BE2C (cell line): Measurements from ENCODE around the gene KCNJ1.

Source experiments
- DNase-seq: peaks from one replicate; pipeline ENCODE4 v3.0.0-alpha.2; 2020
- H3K27me3 ChIP-seq: fragments of 250-450 bp; sonication (Bioruptor Pico); 2 replicates; pipeline ENCODE4 v1.5.1; 2020; ENCODE audit warnings: mild to moderate bottlenecking
- H3K36me3 ChIP-seq: fragments of 250-450 bp; sonication (Bioruptor Pico); 2 replicates; pipeline ENCODE4 v1.5.1; 2020; ENCODE audit warnings: mild to moderate bottlenecking
- H3K4me1 ChIP-seq: fragments of 250-450 bp; sonication (Bioruptor Pico); 2 replicates; pipeline ENCODE4 v1.5.1; 2020
- H3K4me3 ChIP-seq: 2 replicates; pipeline ENCODE4 v1.5.1; 2011; ENCODE audit warnings: low read depth, low read length
- H3K9me3 ChIP-seq: fragments of 250-450 bp; sonication (Bioruptor Pico); 2 replicates; pipeline ENCODE4 v1.5.1; 2020
- TF ChIP-seq, protein P1 (sequence below): IDR thresholded peaks from 2 replicates; pipeline ENCODE4 v1.5.1; 2012; ENCODE audit warnings: mild to moderate bottlenecking, low read depth, low read length

The KCNJ1 gene

DNA sequence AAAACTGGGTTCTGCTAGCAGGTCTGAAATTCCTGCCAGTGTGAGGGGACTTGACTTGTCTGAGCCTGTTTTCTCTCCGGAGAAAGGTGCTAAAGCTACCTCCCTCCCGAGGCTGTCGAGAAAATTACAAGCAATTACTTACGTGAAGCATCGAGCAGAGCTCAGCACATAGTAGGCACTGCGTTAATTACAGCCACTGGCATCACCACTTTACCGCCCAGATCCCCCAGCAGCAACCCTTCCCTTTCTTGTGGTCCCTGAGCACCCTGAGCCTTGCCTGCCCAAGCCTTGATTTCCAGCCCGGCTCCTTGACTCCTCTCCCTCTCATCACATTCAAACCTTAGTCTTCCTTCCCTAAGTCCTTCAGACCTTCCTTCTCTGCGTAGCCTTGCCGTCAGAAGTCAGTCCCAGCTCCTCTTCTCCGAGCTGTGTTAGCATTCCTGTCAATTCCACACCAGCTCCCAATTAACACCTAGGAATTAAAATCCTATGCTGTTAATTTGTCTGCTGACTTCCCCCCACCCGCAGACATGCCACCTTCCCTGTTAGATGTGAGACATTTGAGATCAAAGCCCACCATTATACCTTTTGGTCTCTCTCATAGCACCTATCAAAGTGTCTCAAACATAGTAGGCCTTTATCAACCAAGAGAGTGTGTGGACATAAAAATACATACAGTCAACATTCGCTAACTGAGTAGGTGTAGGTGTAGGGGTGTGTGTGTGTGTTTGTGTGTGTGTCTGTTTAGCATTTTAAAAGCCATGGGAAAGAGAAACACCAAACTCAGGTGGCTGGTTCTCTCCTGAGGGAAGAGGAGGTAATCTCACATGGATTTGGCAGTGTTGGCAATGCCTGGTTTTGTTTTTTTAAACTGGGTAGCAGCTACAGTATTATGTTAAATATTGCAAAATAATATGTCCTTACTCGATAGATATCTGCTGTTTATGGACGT lies 21.2 kb upstream of the KCNJ1 start:
- no peaks in the 10 kb centered on the region for H3K4me1 ChIP-seq

DNA sequence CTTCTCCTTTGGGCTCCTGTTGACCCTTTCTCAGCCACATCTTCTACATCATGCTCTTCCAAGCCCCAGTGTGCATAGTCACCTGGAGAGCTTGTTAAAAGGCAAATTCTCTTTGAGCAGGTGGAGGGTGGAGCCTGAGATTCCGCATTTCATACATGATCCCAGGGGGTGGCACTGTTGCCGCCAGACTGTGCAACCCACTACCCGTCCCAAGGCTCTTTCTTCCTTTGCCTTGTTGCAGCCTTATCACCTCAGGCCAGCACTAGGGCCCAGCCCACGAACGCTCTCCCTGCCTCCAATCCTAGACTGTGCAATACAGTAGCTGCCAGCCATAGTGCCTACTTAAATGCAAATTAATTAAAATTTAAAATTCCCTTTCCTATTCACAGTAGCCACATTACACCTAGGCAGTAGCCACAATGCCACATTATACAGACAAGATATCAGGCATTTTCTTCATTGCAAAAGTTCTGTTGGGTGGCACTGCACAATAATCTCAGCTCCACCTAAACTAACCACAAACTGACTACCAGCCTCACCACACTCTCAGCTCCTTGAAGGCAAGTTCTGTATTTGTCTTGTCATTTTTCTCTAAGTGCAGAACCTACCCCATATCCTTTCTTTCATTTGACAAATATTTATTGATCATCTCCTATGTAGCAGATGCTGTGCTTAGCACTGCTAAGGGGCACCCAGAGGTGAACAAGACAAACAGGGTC lies 19.5 kb upstream of the KCNJ1 start:
- Histone ChIP-seq H3K4me1 (no peaks in the 10 kb centered on the region), H3K4me3 (no peak overlapping the region), H3K9me3 (no peaks in the 10 kb centered on the region), H3K27me3 (peaks cover 63% of the 10 kb centered on the region), H3K36me3 (no peaks in the 10 kb centered on the region)
- no peak for DNase-seq
- TF ChIP-seq, protein P1, sequence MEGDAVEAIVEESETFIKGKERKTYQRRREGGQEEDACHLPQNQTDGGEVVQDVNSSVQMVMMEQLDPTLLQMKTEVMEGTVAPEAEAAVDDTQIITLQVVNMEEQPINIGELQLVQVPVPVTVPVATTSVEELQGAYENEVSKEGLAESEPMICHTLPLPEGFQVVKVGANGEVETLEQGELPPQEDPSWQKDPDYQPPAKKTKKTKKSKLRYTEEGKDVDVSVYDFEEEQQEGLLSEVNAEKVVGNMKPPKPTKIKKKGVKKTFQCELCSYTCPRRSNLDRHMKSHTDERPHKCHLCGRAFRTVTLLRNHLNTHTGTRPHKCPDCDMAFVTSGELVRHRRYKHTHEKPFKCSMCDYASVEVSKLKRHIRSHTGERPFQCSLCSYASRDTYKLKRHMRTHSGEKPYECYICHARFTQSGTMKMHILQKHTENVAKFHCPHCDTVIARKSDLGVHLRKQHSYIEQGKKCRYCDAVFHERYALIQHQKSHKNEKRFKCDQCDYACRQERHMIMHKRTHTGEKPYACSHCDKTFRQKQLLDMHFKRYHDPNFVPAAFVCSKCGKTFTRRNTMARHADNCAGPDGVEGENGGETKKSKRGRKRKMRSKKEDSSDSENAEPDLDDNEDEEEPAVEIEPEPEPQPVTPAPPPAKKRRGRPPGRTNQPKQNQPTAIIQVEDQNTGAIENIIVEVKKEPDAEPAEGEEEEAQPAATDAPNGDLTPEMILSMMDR: peak; percentile 46

More for the DNA sequence above, 21.2 kb upstream of the KCNJ1 start:
- Histone ChIP-seq H3K4me3 (no peak overlapping the region), H3K9me3 (no peaks in the 10 kb centered on the region), H3K36me3 (no peaks in the 10 kb centered on the region), H3K27me3 (peaks cover 51% of the 10 kb centered on the region)
- no peak for DNase-seq
- TF ChIP-seq, protein P1: no peak

DNA sequence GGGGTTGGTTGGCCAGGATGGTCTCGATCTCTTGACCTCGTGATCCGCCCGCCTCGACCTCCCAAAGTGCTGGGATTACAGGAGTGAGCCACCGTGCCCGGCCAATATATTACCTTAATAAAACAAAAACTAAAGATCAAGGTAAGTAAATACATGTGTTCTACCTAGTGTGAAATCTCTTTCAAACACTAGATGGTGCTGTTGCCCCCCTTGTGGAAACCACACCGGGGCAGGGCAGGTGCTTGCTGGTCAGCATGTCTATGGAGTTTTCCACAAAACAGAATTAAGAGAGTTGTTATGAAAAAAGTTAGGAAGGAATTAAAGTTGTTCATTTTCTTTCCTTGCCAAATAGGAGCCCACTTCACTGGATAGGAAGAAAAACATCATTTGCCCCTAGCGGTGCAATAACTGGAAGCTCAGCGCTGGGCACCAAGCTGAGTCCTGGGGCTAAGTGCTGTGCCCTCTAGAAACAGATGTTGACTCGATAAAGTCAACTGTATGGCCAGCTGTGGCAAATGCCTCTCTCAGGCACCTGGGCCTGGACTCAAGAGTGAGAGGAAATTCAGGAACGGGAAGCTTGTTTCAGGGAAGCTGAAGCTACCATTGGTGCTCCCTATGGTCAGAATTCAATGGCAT lies 17.7 kb upstream of the KCNJ1 start:
- Histone ChIP-seq H3K4me3 (no peak overlapping the region), H3K4me1 (no peaks in the 10 kb centered on the region), H3K36me3 (no peaks in the 10 kb centered on the region), H3K9me3 (no peaks in the 10 kb centered on the region), H3K27me3 (peaks cover 53% of the 10 kb centered on the region)
- peak; percentile 61 for DNase-seq
- TF ChIP-seq, protein P1: peak; percentile 81

DNA sequence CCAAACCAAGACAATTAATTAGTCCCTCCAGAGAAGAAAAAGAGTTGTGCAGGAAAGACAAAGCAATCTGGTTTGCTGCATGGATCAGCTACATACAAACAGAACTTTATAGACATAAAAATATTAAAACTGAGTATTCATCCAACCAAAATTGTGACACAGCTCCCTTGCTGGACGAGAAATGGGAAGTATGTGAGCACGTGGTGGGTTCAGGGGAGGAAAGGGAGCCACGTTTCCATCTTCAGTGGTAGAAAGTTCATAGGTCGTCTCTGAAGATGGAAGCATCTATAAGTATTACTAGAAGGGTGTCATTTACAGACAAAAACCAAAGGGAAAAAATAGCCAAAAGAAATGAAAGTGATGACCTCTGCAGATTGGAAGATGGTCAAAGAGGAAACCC lies 17.0 kb upstream of the KCNJ1 start:
- DNase-seq: no peak
- Histone ChIP-seq H3K9me3 (no peaks in the 10 kb centered on the region), H3K36me3 (no peaks in the 10 kb centered on the region), H3K27me3 (peaks cover 46% of the 10 kb centered on the region), H3K4me1 (no peaks in the 10 kb centered on the region), H3K4me3 (no peak overlapping the region)
- TF ChIP-seq, protein P1: no peak

DNA sequence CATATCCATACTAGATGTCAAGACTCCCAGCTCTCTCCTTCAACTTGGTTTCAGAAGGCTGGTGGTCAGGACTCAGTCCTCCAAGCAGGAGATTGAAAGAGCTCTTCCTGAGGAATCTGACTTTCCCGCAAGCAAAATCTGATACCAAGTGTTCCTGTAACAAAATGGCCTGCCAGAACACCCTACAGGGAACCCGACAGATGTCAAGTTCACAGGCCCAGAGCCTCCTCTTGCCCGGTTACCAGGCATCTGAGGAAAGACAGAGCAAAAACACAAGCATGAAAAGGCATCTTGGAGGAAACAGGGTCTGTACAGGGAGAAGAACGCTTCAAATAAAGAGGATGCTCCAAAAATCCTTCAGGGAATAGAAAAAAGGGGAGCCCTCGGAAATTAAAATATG lies 15.4 kb upstream of the KCNJ1 start:
- DNase-seq: no peak
- no peaks in the 10 kb centered on the region for H3K36me3 ChIP-seq
- no peaks in the 10 kb centered on the region for H3K9me3 ChIP-seq
- TF ChIP-seq, protein P1: no peak
- no peaks in the 10 kb centered on the region for H3K4me1 ChIP-seq
- H3K27me3 ChIP-seq: peaks cover 33% of the 10 kb centered on the region
- H3K4me3 ChIP-seq: no peak overlapping the region
